B cell (primary cell): ENCODE measurements around the gene STRN. TPM values are rescaled to one million over a fixed set of nuclear protein-coding genes. Genes with fewer than 3 reads are reported as not detected.

Source experiments
- ATAC-seq: fragments of 200-7000 bp; cut with Tn5 transposase; one replicate; pipeline ENCODE4 v1.10.0; 2021; ENCODE audit warnings: low read depth, mild to moderate bottlenecking, moderate number of reproducible peaks, moderate library complexity
- CTCF ChIA-PET: fragments of 350-600 bp; sonication (Branson Sonifier 250); formaldehyde crosslinking; loops from one replicate; lab custom pipeline; 2021; ENCODE audit warnings: antibody characterized with exemption, inconsistent platforms; lab: Charles Lee
- POLR2A ChIA-PET: fragments of 350-600 bp; sonication (Branson Sonifier 250); formaldehyde crosslinking; loops from one replicate; lab custom pipeline; 2021; ENCODE audit warnings: antibody characterized with exemption; lab: Charles Lee
- DNase-seq: peaks from one replicate; pipeline ENCODE4 v3.0.0; 2013
- H2AFZ ChIP-seq: 2 replicates; pipeline ENCODE4 v1.6.1; 2012; ENCODE audit warnings: mild to moderate bottlenecking, low read depth, low read length; ENCODE audit not compliant: insufficient read depth, poor library complexity, severe bottlenecking
- H3K27ac ChIP-seq, 2 donors: 1 replicate in 1 of 2; 2 replicates in 1 of 2; pipeline ENCODE4 v1.5.1; 2012 to 2013; ENCODE audit warnings: low read length in 2 of 2, mild to moderate bottlenecking in 2 of 2, moderate library complexity in 1 of 2
- H3K27me3 ChIP-seq, 4 experiments: fragments of 200-600 bp in 1 of 4; sonication (generic) in 1 of 4; replicated peaks in 1 of 4; 1 replicate in 2 of 4; 2 replicates in 2 of 4; pipeline versions ENCODE4 v1.6.1 to v1.7.0; 2013 to 2016; ENCODE audit warnings: low read length in 3 of 4, mild to moderate bottlenecking in 2 of 4, mixed read lengths in 1 of 4, moderate library complexity in 1 of 4; ENCODE audit not compliant: insufficient read depth in 4 of 4, control insufficient read depth in 3 of 4; ENCODE audit errors: control extremely low read depth in 1 of 4
- H3K36me3 ChIP-seq, 2 experiments: replicated peaks in 1 of 2; 1 replicate in 1 of 2; 2 replicates in 1 of 2; pipeline versions ENCODE4 v1.6.1 to v1.7.1; 2013; ENCODE audit warnings: low read length in 1 of 2; ENCODE audit not compliant: insufficient read depth in 2 of 2, control insufficient read depth in 1 of 2; ENCODE audit errors: control extremely low read depth in 1 of 2, extremely low read depth in 1 of 2
- H3K4me1 ChIP-seq, 2 donors: fragments of 200-600 bp in 1 of 2; sonication (generic) in 1 of 2; 1 replicate in 1 of 2; 2 replicates in 1 of 2; pipeline versions ENCODE4 v1.5.1 to v1.6.1; 2013 to 2017; ENCODE audit warnings: low read length in 2 of 2; ENCODE audit not compliant: control insufficient read depth in 2 of 2, insufficient read depth in 2 of 2
- H3K4me2 ChIP-seq: replicated peaks from 2 replicates; pipeline ENCODE3; 2012; ENCODE audit warnings: mild to moderate bottlenecking, low read depth, low read length; ENCODE audit not compliant: poor library complexity, severe bottlenecking
- H3K4me3 ChIP-seq, 5 experiments: fragments of 200-600 bp in 1 of 5; sonication (generic) in 1 of 5; 1 replicate in 3 of 5; 2 replicates in 2 of 5; pipeline versions ENCODE4 v1.5.1 to v1.7.0; 2011 to 2016; ENCODE audit warnings: low read length in 4 of 5, mild to moderate bottlenecking in 4 of 5, low read depth in 2 of 5, control low read depth in 1 of 5, moderate library complexity in 1 of 5; ENCODE audit not compliant: insufficient read depth in 1 of 5; ENCODE audit errors: control extremely low read depth in 1 of 5, extremely low read depth in 1 of 5
- H3K79me2 ChIP-seq: fragments of 200-600 bp; sonication (generic); one replicate; pipeline ENCODE4 v1.6.0; 2016; ENCODE audit warnings: low read length; ENCODE audit not compliant: control insufficient read depth, insufficient read depth
- H3K9ac ChIP-seq: fragments of 200-600 bp; sonication (generic); 2 replicates; pipeline ENCODE4 v1.6.1; 2017; ENCODE audit warnings: mild to moderate bottlenecking, low read length, moderate library complexity
- H3K9me3 ChIP-seq, 3 donors: one replicate each; pipeline versions ENCODE4 v1.6.1 to v1.7.1; 2013; ENCODE audit warnings: low read length in 2 of 3; ENCODE audit not compliant: control insufficient read depth in 2 of 3, insufficient read depth in 1 of 3; ENCODE audit errors: control extremely low read depth in 1 of 3
- H4K20me1 ChIP-seq: 2 replicates; pipeline ENCODE4 v1.6.0; 2012; ENCODE audit warnings: mild to moderate bottlenecking, low read length; ENCODE audit not compliant: insufficient read depth, control insufficient read depth, poor library complexity, severe bottlenecking
- H3K27ac Mint-ChIP-seq: one replicate; pipeline ENCODE4 v1.8.0; 2021; ENCODE audit warnings: mixed read lengths
- H3K27me3 Mint-ChIP-seq: one replicate; pipeline ENCODE4 v1.8.0; 2021; ENCODE audit warnings: mixed read lengths
- H3K4me1 Mint-ChIP-seq: one replicate; pipeline ENCODE4 v1.8.0; 2021; ENCODE audit warnings: mixed read lengths
- H3K4me3 Mint-ChIP-seq: one replicate; pipeline ENCODE4 v1.8.0; 2021; ENCODE audit warnings: mixed read lengths
- H3K9me3 Mint-ChIP-seq: one replicate; pipeline ENCODE4 v1.8.0; 2022; ENCODE audit warnings: mixed read lengths; ENCODE audit not compliant: insufficient read depth
- CTCF ChIP-seq: fragments of 200-600 bp; IDR thresholded peaks from one replicate; pipeline ENCODE4 v1.8.0; 2022; ENCODE audit warnings: antibody characterized with exemption, mild to moderate bottlenecking
- EZH2 ChIP-seq: IDR thresholded peaks from 2 replicates; pipeline ENCODE4 v1.6.1; 2012; ENCODE audit warnings: borderline replicate concordance, low read depth, mild to moderate bottlenecking, moderate library complexity, low read length; ENCODE audit not compliant: insufficient read depth, poor library complexity, severe bottlenecking
- WGBS: methylation state at CpG from one replicate; pipeline ENCODE4 v1.1.5; 2013; ENCODE audit warnings: missing lambda C conversion rate; ENCODE audit not compliant: insufficient coverage; 5-methylcytosine and 5-hydroxymethylcytosine counted together
- intact Hi-C: fragments of 100-400 bp; cut with micrococcal nuclease; formaldehyde crosslinking; loops from one replicate; pipeline ENCODE4 v1.10.0; 2022
- polyA plus RNA-seq: library from polyadenylated mRNA; depleted of rRNA; stranded (reverse); fragments of >200 nt; gene quantifications from 2 replicates; pipeline ENCODE4 v1.2.3, GENCODE V29; 2012
- total RNA-seq, 2 donors: library from RNA; stranded (reverse); fragments of 120-200 nt in 1 of 2; gene quantifications; 1 replicate in 1 of 2; 2 replicates in 1 of 2; pipeline versions ENCODE4 v1.2.3 to v1.2.4, GENCODE V29; 2013 to 2022

Gene STRN
- total and polyA plus RNA-seq, 2 donors (not counting 1 experiment from before 2014, with no cell fraction given): 5.8 to 38.6 TPM

- no peak for DNase-seq
- no peaks in the 10 kb centered on the region for H3K4me1 Mint-ChIP-seq
- no peaks in the 10 kb centered on the region for H3K9me3 Mint-ChIP-seq
- ChIA-PET CTCF (no interaction called here), POLR2A (no interaction called here)
- intact Hi-C loops: no loop called here
- H3K4me2 ChIP-seq: no peak overlapping the region
- no peaks in the 10 kb centered on the region for H3K9me3 ChIP-seq
- H3K27me3 ChIP-seq: no peaks in the 10 kb centered on the region
- H3K27me3 Mint-ChIP-seq: no peaks in the 10 kb centered on the region
- no peak overlapping the region for H3K27ac ChIP-seq
- no peaks in the 10 kb centered on the region for H3K4me1 ChIP-seq
- no peaks in the 10 kb centered on the region for H3K79me2 ChIP-seq
- no peak overlapping the region for H3K4me3 ChIP-seq
- no peak overlapping the region for H3K9ac ChIP-seq
- no CpG with 5 or more reads among the region's 1 CpG for WGBS
- H4K20me1 ChIP-seq: no peaks in the 10 kb centered on the region
- no peak overlapping the region for H3K27ac Mint-ChIP-seq
- H3K4me3 Mint-ChIP-seq: no peak overlapping the region
- peaks cover 25 to 43% of the 10 kb centered on the region in 2 experiments for H3K36me3 ChIP-seq
- no peak overlapping the region for H2AFZ ChIP-seq
- no peak for TF ChIP-seq CTCF
- no peak for TF ChIP-seq EZH2
- no peak for ATAC-seq
Observed at GRCh38 chr2:36886664-36887063, 79.7 kb downstream of the STRN start.

GRCh38 chr2:36885605-36886004 lies 80.7 kb downstream of the STRN start:
- Histone ChIP-seq H3K4me3 (no peak overlapping the region), H3K27ac (no peak overlapping the region), H4K20me1 (no peaks in the 10 kb centered on the region), H3K4me1 (no peaks in the 10 kb centered on the region), H3K79me2 (no peaks in the 10 kb centered on the region), H2AFZ (no peak overlapping the region), H3K27me3 (no peaks in the 10 kb centered on the region), H3K9me3 (no peaks in the 10 kb centered on the region), H3K9ac (no peak overlapping the region), H3K36me3 (peaks cover 23 to 47% of the 10 kb centered on the region in 2 experiments), H3K4me2 (no peak overlapping the region)
- H3K27ac Mint-ChIP-seq: no peak overlapping the region
- DNase-seq: no peak
- H3K27me3 Mint-ChIP-seq: no peaks in the 10 kb centered on the region
- POLR2A ChIA-PET: no interaction called here
- intact Hi-C loops: no loop called here
- TF ChIP-seq EZH2 (no peak), CTCF (no peak)
- no peaks in the 10 kb centered on the region for H3K4me1 Mint-ChIP-seq
- CTCF ChIA-PET: no interaction called here
- no peaks in the 10 kb centered on the region for H3K9me3 Mint-ChIP-seq
- WGBS: no CpG with 5 or more reads among the region's 3 CpGs
- no peak overlapping the region for H3K4me3 Mint-ChIP-seq
- no peak for ATAC-seq
